WTC11 (cell line): ENCODE results near the gene TARDBP.

ENCODE experiments used
- CBFB ChIP-seq: sonication (generic); formaldehyde crosslinking; IDR thresholded peaks from 2 replicates; pipeline ENCODE4 v1.8.1; 2022; ENCODE audit warnings: mild to moderate bottlenecking, low read depth, missing genetic modification reagents
- GTF2I ChIP-seq: fragments of 250-450 bp; sonication (Bioruptor Pico); conservative IDR thresholded peaks from 2 replicates; pipeline ENCODE4 v1.4.0; 2021; ENCODE audit warnings: mild to moderate bottlenecking
- MYBL2 ChIP-seq: sonication (generic); formaldehyde crosslinking; IDR thresholded peaks from 2 replicates; pipeline ENCODE4 v1.8.1; 2023; ENCODE audit warnings: mild to moderate bottlenecking, moderate library complexity, missing genetic modification reagents
- NFYB ChIP-seq: sonication (generic); formaldehyde crosslinking; conservative IDR thresholded peaks from 2 replicates; pipeline ENCODE4 v1.8.0; 2022; ENCODE audit warnings: low read depth, missing genetic modification reagents
- NR2C2 ChIP-seq: sonication (generic); formaldehyde crosslinking; IDR thresholded peaks from 2 replicates; pipeline ENCODE4 v1.8.0; 2022; ENCODE audit warnings: mild to moderate bottlenecking, missing genetic modification reagents
- PRRX2 ChIP-seq: fragments of 250-450 bp; sonication (Bioruptor Pico); IDR thresholded peaks from 2 replicates; pipeline ENCODE4 v1.8.0; 2021; ENCODE audit warnings: mild to moderate bottlenecking
- SP1 ChIP-seq: sonication (generic); formaldehyde crosslinking; conservative IDR thresholded peaks from 2 replicates; pipeline ENCODE4 v1.8.1; 2022; ENCODE audit warnings: missing genetic modification reagents
- TF ChIP-seq, protein P1 (sequence below): fragments of 200-600 bp; IDR thresholded peaks from 2 replicates; pipeline ENCODE4 v1.8.0; 2022; ENCODE audit warnings: antibody characterized with exemption
- TF ChIP-seq, protein P2 (sequence below): sonication (generic); formaldehyde crosslinking; IDR thresholded peaks from 2 replicates; pipeline ENCODE4 v1.8.0; 2022; ENCODE audit warnings: mild to moderate bottlenecking, missing genetic modification reagents

DNA sequence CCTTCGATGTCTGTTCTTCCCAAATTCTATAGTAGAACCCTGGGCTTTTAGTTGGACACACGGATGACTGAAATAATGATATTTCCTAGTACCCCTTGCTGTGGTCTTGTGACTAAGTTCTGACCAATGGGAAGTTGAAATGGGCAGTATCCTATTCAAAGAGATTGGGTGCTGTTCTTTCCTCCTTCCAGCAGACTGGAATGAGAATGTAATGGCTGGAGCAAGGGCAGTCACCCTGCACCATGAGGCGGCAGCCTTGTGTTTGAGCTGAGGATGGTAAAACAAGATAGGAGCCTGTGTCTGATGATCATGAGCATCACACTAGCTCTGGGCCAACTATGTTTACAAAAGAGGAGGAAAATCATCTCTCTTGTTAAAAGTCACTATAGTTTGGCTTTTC is 52.5 kb downstream of the TARDBP start:
- TF ChIP-seq, protein P1, sequence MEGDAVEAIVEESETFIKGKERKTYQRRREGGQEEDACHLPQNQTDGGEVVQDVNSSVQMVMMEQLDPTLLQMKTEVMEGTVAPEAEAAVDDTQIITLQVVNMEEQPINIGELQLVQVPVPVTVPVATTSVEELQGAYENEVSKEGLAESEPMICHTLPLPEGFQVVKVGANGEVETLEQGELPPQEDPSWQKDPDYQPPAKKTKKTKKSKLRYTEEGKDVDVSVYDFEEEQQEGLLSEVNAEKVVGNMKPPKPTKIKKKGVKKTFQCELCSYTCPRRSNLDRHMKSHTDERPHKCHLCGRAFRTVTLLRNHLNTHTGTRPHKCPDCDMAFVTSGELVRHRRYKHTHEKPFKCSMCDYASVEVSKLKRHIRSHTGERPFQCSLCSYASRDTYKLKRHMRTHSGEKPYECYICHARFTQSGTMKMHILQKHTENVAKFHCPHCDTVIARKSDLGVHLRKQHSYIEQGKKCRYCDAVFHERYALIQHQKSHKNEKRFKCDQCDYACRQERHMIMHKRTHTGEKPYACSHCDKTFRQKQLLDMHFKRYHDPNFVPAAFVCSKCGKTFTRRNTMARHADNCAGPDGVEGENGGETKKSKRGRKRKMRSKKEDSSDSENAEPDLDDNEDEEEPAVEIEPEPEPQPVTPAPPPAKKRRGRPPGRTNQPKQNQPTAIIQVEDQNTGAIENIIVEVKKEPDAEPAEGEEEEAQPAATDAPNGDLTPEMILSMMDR, result no peak
- TF ChIP-seq NR2C2 (no peak), CBFB (CRISPR knock-in tag) (no peak), GTF2I (0 out of 2 replicates have a peak, but pooled peaks have one; percentile 80), SP1 (CRISPR knock-in tag) (no peak), NFYB (CRISPR knock-in tag) (no peak), MYBL2 (CRISPR knock-in tag) (no peak), PRRX2 (CRISPR knock-in tag) (no peak)
- TF ChIP-seq, protein P2, sequence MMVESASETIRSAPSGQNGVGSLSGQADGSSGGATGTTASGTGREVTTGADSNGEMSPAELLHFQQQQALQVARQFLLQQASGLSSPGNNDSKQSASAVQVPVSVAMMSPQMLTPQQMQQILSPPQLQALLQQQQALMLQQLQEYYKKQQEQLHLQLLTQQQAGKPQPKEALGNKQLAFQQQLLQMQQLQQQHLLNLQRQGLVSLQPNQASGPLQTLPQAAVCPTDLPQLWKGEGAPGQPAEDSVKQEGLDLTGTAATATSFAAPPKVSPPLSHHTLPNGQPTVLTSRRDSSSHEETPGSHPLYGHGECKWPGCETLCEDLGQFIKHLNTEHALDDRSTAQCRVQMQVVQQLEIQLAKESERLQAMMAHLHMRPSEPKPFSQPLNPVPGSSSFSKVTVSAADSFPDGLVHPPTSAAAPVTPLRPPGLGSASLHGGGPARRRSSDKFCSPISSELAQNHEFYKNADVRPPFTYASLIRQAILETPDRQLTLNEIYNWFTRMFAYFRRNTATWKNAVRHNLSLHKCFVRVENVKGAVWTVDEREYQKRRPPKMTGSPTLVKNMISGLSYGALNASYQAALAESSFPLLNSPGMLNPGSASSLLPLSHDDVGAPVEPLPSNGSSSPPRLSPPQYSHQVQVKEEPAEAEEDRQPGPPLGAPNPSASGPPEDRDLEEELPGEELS, result no peak
